DOHH2 (cell line): ENCODE measurements around the gene POU2F1.

ENCODE experiments used
- H3F3A ChIP-seq: fragments of 200-600 bp; sonication (generic), shearing (Covaris generic); 2 replicates; pipeline ENCODE4 v1.6.0; 2016; ENCODE audit warnings: antibody characterized with exemption, mild to moderate bottlenecking; ENCODE audit not compliant: control insufficient read depth, insufficient read depth
- H3K27ac ChIP-seq: fragments of 200-600 bp; sonication (generic); 2 replicates; pipeline ENCODE4 v1.5.1; 2014; ENCODE audit warnings: low read depth, mild to moderate bottlenecking, low read length, moderate library complexity
- H3K27me3 ChIP-seq: fragments of 200-600 bp; sonication (generic); 2 replicates; pipeline ENCODE4 v1.6.1; 2014; ENCODE audit warnings: mild to moderate bottlenecking, low read length, mixed read lengths; ENCODE audit not compliant: control insufficient read depth
- H3K36me3 ChIP-seq: fragments of 200-600 bp; sonication (generic); 2 replicates; pipeline ENCODE4 v1.6.1; 2014; ENCODE audit warnings: mild to moderate bottlenecking, low read length, moderate library complexity, mixed read lengths; ENCODE audit not compliant: control insufficient read depth
- H3K4me1 ChIP-seq: fragments of 200-600 bp; sonication (generic); 2 replicates; pipeline ENCODE4 v1.6.1; 2014; ENCODE audit warnings: mild to moderate bottlenecking, low read length, mixed read lengths; ENCODE audit not compliant: control insufficient read depth
- H3K4me2 ChIP-seq: fragments of 200-600 bp; sonication (generic); 2 replicates; pipeline ENCODE4 v1.6.0; 2014; ENCODE audit warnings: mild to moderate bottlenecking, low read length, moderate library complexity
- H3K4me3 ChIP-seq: fragments of 200-600 bp; sonication (generic); 2 replicates; pipeline ENCODE4 v1.5.1; 2014; ENCODE audit warnings: mild to moderate bottlenecking, low read length, mixed read lengths
- H3K79me2 ChIP-seq: fragments of 200-600 bp; sonication (generic); 2 replicates; pipeline ENCODE4 v1.6.1; 2014; ENCODE audit warnings: mild to moderate bottlenecking, low read length, mixed read lengths; ENCODE audit not compliant: control insufficient read depth
- H3K9me2 ChIP-seq: fragments of 200-600 bp; sonication (generic); replicated peaks from 2 replicates; pipeline ENCODE4 v1.6.1; 2014; ENCODE audit warnings: mild to moderate bottlenecking, low read length, mixed read lengths; ENCODE audit not compliant: control insufficient read depth
- H3K9me3 ChIP-seq: fragments of 200-600 bp; sonication (generic); 2 replicates; pipeline ENCODE4 v1.6.1; 2014; ENCODE audit warnings: antibody characterized with exemption, low read length, mixed read lengths; ENCODE audit not compliant: control insufficient read depth, insufficient read depth
- H4K20me1 ChIP-seq: fragments of 200-600 bp; sonication (generic); 2 replicates; pipeline ENCODE4 v1.6.0; 2014; ENCODE audit warnings: low read depth, mild to moderate bottlenecking, antibody characterized with exemption, low read length, moderate library complexity; ENCODE audit not compliant: control insufficient read depth, insufficient read depth
- EZH2phosphoT487 ChIP-seq: fragments of 200-600 bp; sonication (generic); IDR thresholded peaks from 2 replicates; pipeline ENCODE4 v1.6.1; 2017; ENCODE audit warnings: borderline replicate concordance, mild to moderate bottlenecking, antibody characterized with exemption, low read length, moderate library complexity, mixed read lengths
- TF ChIP-seq, protein P1 (sequence below): fragments of 200-600 bp; sonication (generic); IDR thresholded peaks from one replicate; pipeline ENCODE4 v1.5.1; 2014; ENCODE audit warnings: antibody characterized with exemption, mild to moderate bottlenecking, low read depth, low read length; ENCODE audit not compliant: poor library complexity, severe bottlenecking

Gene POU2F1

DNA sequence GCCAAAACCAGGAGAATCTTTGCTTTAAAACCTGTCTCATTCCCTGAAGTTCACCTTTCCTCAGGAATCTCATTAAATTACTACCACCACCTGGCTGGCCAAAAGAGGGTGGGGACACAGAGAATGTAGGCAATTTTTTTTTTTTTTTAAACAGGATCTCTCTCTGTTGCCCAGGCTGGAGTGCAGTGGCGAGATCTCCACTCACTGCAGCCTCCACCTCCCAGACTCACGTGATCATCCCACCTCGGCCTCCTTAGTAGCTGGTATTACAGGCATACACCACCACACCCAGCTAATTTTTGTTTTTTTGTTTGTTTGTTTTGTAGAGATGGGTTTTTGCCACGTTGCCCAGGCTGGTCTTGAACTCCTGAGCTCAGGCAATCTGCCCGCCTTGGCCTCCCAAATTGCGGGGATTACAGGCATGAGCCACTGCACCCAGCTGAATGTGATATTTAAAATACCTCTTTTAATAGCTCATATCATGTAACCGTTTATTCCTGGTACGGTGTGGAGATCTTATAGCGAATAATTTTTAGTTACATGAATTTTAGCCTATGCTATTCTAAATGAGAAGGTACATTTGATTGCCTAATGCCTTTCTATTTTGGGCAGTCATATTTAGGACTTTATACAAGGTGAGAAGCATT lies 84.5 kb downstream of the POU2F1 start:
- Histone ChIP-seq H3K27ac (no peak overlapping the region), H3K27me3 (no peaks in the 10 kb centered on the region), H3K4me1 (peaks cover 11% of the 10 kb centered on the region), H3K4me3 (no peak overlapping the region), H3F3A (no peaks in the 10 kb centered on the region), H3K4me2 (no peak overlapping the region), H3K9me3 (no peaks in the 10 kb centered on the region), H4K20me1 (no peaks in the 10 kb centered on the region), H3K9me2 (no peaks in the 10 kb centered on the region), H3K36me3 (no peaks in the 10 kb centered on the region), H3K79me2 (peaks cover 7% of the 10 kb centered on the region)
- no peak for TF ChIP-seq EZH2phosphoT487
- TF ChIP-seq, protein P1, sequence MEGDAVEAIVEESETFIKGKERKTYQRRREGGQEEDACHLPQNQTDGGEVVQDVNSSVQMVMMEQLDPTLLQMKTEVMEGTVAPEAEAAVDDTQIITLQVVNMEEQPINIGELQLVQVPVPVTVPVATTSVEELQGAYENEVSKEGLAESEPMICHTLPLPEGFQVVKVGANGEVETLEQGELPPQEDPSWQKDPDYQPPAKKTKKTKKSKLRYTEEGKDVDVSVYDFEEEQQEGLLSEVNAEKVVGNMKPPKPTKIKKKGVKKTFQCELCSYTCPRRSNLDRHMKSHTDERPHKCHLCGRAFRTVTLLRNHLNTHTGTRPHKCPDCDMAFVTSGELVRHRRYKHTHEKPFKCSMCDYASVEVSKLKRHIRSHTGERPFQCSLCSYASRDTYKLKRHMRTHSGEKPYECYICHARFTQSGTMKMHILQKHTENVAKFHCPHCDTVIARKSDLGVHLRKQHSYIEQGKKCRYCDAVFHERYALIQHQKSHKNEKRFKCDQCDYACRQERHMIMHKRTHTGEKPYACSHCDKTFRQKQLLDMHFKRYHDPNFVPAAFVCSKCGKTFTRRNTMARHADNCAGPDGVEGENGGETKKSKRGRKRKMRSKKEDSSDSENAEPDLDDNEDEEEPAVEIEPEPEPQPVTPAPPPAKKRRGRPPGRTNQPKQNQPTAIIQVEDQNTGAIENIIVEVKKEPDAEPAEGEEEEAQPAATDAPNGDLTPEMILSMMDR = no peak

DNA sequence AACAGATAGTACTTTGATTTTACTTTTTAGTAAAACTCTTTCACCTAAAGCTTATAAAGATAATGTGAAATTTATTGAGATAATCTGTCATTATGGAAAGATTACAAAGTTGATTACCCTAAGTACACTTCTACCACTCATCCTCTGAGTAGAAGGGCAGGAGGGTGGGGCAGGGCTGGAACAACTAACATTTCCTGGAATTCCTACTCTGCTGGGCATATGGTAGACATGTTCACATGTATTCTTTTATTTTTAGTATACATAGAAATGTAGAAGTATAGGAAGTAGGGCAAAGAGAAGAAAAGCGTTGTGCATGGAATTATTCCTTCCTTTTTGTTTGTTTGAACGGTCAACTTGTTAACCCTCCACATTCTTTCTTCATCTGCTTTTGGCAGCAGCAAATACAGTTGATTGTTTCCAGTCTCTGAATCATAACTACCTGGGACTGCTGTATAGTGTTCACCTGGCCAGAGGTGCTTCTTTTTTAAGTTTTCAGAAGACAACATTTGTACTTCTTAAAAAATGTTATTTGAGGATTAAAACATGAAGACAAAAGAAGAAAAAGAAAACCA lies 85.1 kb downstream of the POU2F1 start:
- Histone ChIP-seq H3F3A (no peaks in the 10 kb centered on the region), H3K9me3 (no peaks in the 10 kb centered on the region), H3K36me3 (no peaks in the 10 kb centered on the region), H3K4me1 (peaks cover 11% of the 10 kb centered on the region), H3K4me3 (no peak overlapping the region), H3K79me2 (peaks cover 7% of the 10 kb centered on the region), H3K27me3 (no peaks in the 10 kb centered on the region), H3K4me2 (no peak overlapping the region), H3K27ac (no peak overlapping the region), H3K9me2 (no peaks in the 10 kb centered on the region), H4K20me1 (no peaks in the 10 kb centered on the region)
- TF ChIP-seq, protein P1 = no peak
- TF ChIP-seq EZH2phosphoT487 = no peak

DNA sequence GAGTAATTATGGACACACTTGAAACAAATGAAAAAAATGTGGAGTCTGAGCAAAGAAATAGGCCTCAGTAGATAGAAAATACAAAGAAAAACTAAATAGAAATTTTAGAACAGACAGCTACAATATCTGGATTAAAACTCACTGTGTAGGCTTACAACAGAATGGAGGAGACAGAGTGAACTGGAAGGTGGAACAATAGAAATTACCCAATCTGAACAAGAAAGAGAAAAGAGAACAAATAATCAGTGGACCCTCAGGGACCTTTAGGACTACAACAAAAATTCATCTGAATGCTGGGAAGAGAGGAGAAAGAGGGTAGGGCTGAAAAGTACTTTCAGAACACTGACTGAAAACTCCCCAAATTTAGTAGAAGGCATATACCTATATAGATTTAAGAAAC lies 90.0 kb downstream of the POU2F1 start:
- no peaks in the 10 kb centered on the region for H3F3A ChIP-seq
- H3K4me1 ChIP-seq = peaks cover 19% of the 10 kb centered on the region
- no peak overlapping the region for H3K27ac ChIP-seq
- no peaks in the 10 kb centered on the region for H3K36me3 ChIP-seq
- no peak overlapping the region for H3K4me3 ChIP-seq
- no peak for TF ChIP-seq EZH2phosphoT487
- TF ChIP-seq, protein P1 = no peak
- no peaks in the 10 kb centered on the region for H3K79me2 ChIP-seq
- H3K27me3 ChIP-seq = no peaks in the 10 kb centered on the region
- H3K9me3 ChIP-seq = no peaks in the 10 kb centered on the region
- no peaks in the 10 kb centered on the region for H3K9me2 ChIP-seq
- H3K4me2 ChIP-seq = no peak overlapping the region
- no peaks in the 10 kb centered on the region for H4K20me1 ChIP-seq
